NK-92 (cell line): ENCODE measurements around the gene NTS.

Source experiments
- DNase-seq: peaks from one replicate; lab custom pipeline; 2025; ENCODE audit not compliant: unreplicated experiment; lab: John Stamatoyannopoulos, UW

NTS gene, protein sequence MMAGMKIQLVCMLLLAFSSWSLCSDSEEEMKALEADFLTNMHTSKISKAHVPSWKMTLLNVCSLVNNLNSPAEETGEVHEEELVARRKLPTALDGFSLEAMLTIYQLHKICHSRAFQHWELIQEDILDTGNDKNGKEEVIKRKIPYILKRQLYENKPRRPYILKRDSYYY

DNA sequence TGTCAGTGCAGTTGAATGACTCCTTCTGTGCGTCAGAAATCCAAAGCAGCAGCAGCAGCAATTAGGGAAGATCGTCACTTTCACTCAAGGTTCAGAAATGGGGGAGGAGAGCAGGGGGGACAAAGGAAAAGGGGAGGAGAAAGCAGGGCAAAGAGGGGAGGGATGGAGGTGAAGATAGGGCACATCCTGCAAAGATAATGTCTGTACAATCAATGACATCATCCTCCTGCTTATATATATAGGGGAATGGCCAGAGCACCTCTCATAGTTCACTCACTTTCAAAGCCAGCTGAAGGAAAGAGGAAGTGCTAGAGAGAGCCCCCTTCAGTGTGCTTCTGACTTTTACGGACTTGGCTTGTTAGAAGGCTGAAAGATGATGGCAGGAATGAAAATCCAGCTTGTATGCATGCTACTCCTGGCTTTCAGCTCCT is at the start of gene NTS:
NTS (plus strand) TSS at position 265 of the 431 bp plus-strand sequence; CDS start at position 374, 109 bp downstream.
- no peak for DNase-seq

DNA sequence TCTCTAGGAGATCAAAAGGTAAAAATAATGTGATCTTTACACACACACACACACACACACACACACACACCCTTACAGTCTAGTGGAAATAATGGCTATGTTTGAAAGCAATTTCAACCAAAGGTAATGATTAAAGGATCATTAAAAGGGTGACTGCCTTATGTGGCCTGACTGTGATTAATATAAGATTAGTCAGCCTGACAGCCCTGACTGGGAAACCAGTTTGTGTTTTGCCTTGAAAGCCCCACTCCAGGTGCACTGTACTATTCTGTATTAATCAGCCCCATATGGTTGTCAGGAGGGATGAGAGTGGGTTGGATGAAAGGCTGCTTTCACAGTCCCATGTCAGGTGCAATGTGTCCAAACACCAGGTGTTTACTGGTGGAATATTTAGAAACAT is 48.3 kb upstream of the NTS start:
- no peak for DNase-seq

DNA sequence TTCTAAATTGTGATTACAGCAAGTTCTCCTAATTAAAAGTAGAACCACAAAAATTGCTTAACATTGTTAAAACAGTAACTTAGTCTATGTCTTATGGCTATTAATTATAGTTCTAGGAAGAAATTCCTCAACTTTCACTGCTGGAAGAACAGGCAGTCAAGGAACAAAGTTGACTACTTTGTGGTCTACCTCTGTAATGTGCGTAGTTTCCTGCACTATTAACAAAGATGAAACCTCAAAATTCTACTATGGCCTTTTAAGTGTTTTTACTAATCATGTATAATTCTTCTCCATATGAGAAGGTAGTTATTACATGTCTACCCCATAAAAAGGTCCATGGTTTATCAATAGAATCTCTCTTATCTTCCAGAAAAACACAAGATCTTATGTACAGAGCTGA is 45.5 kb upstream of the NTS start:
- DNase-seq, result no peak

DNA sequence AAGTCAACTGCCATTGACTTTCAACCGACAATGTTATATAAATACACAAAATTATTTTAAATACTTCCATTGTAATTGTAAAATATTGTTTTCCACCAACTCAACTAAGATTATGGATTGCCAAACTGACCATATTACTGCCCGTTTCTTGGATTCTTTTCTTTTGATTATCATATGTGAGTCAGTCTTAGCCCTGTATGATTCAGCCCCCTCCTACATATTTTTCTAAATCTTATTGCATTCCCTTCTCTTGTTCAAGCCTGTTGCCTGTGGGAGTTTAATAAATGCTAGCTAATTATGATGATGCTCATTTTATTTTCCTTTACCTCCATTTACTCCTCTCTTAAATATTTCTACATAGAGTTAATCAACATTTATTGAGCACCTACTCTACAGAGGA is 44.7 kb upstream of the NTS start:
- DNase-seq, result no peak

DNA sequence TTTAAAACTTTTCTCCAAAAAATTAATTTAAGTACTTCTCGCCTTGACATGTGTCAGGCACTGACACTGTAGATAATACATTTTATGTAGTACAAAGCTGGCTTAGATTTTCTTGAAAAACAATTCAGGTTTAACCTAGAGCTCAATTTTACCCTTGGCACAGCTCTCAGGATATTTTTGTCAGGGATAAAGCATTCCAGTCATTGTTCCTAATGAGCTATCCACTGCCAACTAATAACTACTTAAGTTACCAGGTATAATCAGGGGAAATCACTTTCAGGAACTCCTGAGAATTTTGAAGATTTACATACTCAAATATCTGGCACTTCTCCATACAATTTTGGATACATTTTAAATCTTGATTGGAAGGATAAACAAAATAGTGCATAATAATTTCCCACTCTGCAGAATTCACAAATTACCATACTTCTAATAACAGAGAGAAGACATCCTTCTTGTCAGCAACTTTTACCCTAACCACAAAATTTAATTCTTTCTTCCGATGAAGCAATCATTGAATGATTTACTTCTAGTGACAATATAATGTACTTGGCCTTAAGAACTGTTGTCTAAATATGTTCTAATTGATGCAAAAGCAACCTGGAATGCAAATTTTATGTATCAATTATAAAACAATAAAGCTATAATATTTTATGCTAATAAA is 42.6 kb upstream of the NTS start:
- DNase-seq, result no peak

DNA sequence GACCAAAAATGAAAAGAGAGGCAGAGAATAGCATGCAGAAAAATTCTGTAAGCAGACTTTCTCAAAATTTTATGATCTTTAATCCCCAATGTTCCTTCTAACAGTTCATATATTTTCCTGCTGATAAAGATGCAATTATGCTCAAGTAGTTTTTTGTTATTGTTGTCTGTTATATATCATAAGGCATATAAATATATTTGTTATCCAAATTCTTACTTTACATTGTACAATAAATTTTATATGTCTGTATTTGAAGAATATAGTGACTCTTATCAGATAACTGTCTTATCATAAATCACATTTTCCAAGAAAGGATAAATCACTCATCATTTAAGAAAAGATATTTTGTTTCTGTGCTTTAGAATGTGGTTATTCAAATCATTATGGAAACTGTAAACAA is 40.5 kb upstream of the NTS start:
- DNase-seq, result no peak

DNA sequence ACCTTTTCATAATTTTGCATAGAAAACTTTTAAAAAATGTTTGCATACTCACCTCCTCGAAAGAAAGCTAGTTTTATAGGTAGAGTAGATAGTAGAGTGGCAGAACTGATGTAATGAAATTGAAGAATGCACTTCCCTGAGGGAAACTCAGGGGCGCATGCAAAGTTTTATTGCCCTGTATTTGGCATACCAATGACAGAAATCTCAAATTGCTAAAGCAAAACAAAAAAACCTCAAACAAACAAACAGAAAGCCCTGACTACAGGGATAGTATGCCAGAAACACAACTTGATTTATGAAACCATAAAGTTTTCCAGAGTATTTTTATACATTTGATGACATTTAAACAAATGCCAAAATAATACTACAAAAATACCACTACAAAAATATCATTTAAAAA is 39.7 kb upstream of the NTS start:
- no peak for DNase-seq

DNA sequence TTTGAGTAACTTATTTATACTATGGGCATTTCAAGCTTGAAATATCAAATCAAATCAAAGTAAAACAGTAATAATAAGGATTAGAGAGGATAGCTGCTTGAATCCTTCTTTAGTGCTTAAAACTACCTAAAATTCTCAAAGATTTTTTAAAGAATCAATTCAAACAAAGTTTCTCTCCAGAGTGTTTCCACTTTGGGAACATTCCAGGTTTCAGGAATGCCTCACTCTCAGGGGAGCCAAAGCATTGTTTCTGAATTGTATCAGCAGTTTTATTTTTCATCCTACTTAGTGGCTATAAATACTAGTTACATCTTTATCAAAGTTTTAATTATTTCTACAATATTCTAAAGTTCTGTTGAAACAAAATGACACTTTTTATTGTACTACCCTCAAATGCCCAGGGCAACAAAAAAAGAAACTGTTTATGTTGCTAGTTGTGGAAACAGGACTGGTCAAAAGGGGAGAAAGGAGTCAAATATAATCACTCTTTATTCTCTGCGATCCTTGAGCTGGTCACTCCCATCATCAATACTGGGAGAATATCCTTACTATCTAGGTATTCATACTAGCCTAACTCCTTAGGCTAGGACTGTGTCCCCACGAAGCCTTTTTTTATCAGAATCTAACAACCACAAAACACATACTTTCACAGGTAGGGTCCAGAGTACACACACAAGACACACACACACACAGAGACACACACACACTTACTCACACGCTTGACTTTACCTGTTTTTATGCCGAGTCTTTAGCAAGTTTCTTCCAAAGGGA is 38.5 kb upstream of the NTS start:
- no peak for DNase-seq

DNA sequence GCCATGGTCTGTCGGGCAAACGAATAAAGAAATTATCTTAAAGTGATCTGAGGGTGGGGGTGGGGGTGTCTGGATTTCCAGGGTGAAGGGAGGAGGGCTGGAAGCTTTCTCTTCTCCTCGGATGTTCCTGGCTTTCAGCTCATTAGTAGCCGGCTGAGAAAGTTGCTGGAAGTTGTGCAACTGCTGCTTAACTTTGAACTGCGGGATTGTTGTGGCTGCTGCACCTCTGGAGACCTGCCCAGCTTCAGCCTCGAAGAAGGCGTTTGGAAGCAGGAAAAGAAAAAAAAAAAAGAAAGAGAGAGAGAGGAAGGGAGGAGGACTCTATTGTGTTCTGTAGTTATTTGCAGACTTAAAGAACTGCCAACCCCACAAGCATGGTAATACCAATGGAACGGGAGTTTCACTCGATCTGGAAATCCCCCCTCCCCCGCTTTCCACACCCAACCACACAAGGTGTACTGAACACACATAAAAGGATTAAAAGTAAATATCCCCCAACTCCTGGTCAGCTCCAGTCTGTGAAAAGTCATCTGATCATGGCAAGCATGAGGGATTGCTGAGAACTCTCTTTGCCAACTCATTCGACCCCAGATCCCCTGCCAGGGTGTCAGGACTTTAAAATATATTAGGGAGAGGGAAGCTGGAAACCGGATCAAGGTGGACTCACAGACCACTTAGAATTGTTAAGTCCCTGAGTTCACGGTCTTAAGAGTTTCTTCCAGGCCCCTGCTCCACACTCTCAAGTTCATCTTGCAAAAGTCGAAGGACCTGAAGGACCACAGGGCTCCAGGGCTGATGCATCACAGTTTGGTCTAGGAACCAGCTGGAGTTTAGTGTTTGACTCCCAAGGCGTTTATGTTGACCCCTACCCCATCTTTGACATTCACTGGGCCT is 37.7 kb upstream of the NTS start, which contains the start of gene RASSF9:
RASSF9 (minus strand) TSS at position 213 of the 894 bp plus-strand sequence; CDS start at position 5, 208 bp downstream.
- no peak for DNase-seq

DNA sequence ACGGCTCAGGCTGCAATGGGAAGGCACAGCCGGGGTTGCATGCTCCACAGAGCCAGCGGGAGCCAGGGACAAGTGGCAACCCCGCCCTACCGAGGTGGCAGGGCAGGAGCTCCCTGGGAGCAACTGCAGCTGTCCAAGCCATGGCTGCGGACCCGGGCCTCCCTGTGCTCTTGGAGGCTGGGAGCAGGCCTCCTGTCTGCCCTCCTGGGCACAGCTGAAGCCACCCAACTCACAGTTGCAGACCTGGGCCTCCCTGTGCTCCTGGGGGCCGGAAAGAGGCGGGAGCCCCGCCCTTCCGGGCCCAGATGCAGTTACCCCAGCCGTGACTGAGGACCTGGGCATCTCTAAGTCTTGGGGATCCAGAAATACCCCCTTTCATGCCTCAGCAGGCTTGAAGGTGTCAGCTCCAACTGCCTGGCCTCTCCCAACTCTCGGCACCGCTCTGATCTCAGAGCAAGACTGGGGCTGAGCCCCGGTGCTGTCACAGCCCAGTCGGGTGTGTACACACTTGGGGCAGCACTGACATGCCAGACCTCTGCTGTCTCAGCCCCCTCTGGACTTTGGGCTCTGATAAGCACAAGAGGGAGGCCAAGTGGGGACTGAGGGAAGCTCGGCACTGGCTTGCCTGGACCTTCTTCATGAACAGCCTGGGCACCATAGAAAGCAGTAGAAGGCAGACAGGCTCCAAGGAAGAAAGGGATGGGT is 30.3 kb upstream of the NTS start:
- DNase-seq, result no peak

DNA sequence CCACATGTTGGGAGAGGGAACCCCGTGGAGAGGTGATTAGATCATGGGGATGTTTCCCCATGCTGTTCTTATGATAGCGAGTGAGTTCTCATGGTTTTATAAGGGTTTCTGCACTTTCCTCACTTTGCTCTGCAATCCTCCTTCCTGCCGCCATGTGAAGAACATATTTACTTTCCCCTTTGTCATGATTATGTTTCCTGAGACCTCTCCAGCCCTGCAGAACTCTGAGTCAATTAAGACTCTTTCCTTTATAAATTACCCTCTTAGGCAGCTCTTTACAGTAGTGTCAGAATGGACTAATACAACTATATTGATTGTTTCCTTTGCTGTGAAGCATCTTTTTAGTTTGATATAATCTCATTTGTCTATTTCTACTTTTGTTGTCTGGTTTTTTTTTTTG is 24.8 kb upstream of the NTS start:
- DNase-seq, result no peak

DNA sequence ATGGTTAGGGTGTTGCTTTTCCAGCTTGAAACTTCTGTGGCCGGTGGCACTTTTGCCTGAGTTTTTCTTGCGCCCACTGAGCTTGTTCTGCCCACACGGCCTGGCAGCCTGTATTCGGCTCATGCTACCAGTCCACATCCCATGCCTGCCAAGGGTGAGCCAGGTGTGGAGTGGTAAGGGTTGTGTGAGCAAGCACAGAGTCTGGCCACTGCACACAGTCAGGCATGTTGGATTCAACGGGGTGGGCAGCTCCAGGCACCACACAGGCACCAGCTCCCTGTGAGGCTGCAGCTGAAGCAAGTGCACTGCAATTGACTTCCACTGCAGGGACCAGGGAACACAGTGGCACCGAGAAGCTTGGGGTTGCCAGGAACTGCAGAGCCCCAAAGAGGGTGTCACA is 18.8 kb upstream of the NTS start:
- no peak for DNase-seq

DNA sequence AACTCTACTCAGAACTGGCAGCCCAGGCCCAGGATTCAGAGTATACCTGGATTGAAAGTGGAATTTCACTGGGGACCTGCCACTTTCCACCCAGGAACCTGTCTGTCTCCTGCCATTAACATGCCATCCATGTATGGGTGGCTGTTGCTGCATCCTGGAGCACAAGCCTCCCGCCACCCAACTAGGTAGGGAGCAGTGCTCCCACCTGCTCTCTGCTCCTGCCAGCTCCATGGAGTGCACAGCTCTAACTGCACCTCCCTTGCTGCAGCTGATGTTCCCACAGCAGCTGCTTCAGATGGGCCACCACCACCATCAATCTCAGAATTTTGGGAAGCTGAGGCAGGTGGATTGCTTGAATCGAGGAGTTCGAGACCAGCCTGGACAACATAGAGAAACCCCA is 17.1 kb upstream of the NTS start:
- no peak for DNase-seq

DNA sequence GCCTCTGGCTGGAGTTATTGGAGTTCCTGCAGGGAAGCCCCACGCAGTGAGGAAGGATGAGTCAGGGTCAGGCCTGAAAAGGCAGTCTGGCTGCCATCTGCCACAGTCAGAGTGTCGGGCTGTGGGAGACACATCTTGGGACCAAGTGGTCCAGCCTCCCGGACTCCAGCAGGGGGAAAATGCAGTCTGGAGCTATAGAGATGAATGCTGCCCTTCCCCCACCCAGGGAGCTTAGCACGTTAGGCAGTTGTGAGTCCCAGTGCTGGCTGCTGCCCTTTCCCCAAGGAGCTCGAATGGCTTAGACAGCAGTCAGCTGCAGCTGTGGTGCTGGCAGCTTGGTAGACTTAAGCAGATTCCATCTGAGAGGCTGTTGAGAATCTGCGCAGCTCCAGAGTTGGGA is 8.2 kb upstream of the NTS start:
- no peak for DNase-seq

DNA sequence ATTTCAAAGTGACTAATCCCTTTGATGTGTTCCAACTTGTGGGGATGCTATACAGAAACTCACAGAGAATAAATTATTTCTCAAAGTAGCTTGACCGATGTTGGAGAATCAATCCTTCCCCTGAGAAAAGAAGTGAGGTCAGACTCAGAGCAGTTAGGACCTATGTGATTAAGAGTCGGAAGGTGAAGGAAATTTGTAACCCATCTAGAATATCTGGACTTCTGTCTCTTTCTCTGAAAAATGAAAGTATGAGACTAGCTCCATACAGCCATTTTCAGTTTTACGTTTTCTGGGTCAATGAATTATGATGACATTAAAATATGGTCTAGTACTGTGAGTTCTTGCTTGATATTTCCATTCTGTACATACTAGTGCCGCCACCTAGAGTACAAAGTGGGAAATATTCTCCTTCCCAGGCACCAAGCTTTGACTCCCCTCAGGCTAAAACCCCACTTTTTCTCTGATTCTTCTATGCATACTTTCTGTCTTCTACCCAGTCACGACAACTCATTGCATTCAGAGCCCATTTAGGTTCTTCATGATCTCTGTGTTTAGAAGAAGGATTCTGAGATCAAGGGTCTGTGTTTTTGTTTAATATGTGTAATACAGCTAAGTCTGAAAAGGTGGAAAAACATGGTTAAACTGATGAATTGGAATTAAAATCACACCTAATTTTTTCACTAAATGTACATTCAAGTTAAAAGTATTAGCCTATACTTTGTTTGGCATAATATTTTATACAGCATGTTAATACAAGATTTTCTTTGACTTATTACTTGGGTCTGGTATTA is 6.9 kb upstream of the NTS start:
- no peak for DNase-seq

DNA sequence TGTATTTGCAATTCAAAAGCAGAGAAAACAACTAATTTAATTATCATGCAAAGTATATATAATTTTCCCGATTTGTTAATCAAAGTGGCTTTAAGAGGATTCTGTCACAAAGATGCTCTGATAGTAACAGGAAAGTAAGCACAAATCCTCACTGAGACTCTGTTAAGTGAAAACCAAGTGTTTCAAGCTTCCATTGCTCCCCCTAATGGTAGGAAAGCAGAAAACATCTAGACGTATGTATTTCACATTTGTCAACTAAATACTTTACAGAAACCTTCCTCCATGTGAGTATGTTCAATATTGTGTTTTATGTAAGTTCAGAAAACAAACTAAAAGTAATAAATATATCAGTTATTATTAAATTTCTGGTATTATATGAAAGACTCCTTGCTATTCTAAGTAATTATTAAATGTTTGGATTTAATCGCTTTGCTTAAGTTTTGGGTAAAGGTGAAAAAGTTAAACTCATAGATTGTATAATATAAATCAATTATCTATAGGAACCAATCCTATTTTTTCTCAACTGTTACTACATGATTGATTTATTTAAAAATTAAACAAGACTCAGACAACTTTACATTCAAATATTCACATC is 1.5 kb upstream of the NTS start:
- no peak for DNase-seq

DNA sequence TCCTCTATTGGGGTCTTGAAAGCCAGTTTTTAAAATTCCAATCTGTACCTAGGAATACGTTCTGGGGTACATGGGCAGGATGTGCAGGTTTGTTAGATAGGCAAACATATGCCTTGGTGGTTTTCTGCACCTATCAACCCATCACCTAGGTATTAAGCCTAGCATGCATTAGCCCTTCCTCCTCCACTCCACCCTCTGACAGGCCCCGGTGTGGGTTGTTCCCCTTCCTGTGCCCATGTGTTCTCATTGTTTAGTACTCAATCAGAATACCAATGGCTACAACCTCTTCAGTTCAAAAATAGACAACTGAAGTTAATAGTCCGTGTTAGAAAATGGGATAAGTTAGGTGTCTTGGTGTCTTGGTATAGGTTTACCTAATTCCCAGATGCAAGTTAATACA is 3.4 kb downstream of the NTS start:
- no peak for DNase-seq

DNA sequence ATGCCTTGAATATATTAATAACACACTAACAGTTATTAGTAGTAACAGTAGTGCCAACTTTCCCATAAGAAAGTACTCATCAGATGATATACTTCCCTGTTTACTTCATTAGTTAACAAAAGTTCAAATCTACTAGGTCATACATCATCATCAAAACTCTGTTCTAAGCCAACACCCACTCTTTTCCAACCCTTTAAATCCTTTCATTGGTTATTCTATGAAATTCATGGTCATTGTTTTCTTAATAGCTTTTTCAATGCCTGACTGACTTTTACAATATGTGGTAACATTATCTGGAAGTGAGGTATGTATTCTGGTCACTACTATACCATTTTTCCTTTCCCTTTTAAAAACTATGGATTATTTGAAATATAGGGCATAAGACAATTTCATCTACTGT is 9.7 kb downstream of the NTS start:
- no peak for DNase-seq

DNA sequence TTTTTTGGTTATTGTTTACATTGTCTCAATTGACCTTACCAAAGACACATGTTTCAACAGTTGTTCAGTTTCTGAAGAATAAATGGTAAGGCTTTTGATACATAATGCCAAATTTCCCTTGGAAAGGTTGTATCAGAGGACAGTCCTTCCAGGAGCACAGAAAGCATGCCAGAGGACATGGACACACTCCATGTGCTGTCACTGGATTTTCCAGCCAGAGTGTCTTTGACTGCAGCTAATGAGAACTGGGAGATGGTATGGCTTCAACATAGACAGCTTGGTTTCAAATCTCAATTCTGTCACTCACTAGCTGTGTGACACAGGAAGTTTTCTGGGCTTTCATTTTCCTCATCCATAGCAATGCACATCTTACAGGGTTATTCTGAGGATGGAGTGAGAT is 20.6 kb downstream of the NTS start:
- DNase-seq, result no peak
